CD1c-positive myeloid dendritic cell (primary cell): ENCODE measurements around the gene NFAT5.
A peak's percentile ranks its signal among the peaks of the same experiment; 100 is the strongest.
"Not testable (repeated sequence)": the region's sequence is repeated elsewhere in the genome, so short reads cannot be mapped to it uniquely, and the experiment has no call there.

Experiments
- DNase-seq: peaks from one replicate; pipeline ENCODE4 v3.0.0-alpha.2; 2016; ENCODE audit errors: extremely low spot score

NFAT5 gene

DNA sequence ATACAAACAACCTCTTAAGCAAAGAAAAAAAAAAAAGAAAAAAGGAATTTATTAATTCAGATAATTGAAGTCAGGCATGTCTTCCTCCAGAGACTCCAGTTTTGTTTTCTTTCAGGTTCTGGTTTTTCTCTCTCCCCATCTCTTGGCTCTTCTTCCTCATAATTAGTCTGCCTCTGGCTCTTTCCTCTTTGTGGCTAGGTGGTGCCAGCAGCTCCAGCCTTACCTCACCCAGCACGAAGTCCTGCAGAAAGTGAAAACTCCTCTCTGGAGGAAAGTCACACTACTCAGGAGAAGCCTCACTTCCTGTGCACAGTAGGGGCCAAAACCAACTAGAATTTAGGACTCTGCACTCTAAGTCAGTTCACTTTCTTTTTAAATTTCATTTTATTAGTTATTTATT, 10.3 kb upstream of the NFAT5 start:
- peak; percentile 32 for DNase-seq

DNA sequence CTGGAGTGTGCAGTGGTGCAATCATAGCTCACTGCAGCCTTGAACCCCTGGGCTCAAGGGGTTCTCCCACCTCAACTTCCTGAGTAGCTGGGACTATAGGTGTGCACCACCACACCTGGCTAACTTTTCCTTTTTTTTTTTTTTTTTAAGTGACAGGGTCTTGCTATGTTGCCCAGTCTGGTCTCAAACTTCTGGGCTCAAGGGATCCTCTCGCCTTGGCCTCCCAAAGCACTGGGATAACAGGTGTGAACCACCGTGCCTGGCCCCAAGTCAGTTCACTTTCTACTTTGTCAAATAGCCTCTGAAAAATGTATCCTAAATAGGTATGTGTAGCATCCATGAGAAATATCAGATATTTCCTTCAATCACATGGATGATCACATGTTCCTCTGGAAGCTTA, 9.9 kb upstream of the NFAT5 start:
- DNase-seq = no peak

- no peak for DNase-seq
Measured at GRCh38 chr16:69559164-69559563, 6.6 kb upstream of the NFAT5 start.

- DNase-seq = not testable (repeated sequence)
Measured at GRCh38 chr16:69561367-69561766, 4.4 kb upstream of the NFAT5 start.

DNA sequence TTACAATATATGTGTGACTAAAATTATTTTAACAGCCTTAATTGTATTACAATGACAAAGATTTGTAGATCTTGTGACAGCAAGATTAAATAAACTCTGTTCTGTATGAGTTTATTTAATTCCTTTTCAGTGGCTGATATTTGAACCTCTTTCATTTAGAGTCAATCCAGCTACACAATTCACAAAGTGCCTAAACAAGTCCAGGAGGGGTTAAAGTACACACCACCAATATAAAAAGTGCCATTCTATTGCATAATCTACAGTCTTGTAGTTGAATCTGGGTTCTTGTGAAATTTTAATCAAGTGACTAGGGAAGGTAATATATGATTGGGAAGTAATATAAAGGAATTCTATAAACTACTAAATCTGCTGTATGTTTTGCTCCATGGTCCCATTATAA, 3.9 kb upstream of the NFAT5 start:
- no peak for DNase-seq

- DNase-seq = no peak
Measured at GRCh38 chr16:69562813-69563212, 3.0 kb upstream of the NFAT5 start.

GRCh38 chr16:69563605-69564580, 1.9 kb upstream of the NFAT5 start:
- peak; percentile 90 for DNase-seq

DNA sequence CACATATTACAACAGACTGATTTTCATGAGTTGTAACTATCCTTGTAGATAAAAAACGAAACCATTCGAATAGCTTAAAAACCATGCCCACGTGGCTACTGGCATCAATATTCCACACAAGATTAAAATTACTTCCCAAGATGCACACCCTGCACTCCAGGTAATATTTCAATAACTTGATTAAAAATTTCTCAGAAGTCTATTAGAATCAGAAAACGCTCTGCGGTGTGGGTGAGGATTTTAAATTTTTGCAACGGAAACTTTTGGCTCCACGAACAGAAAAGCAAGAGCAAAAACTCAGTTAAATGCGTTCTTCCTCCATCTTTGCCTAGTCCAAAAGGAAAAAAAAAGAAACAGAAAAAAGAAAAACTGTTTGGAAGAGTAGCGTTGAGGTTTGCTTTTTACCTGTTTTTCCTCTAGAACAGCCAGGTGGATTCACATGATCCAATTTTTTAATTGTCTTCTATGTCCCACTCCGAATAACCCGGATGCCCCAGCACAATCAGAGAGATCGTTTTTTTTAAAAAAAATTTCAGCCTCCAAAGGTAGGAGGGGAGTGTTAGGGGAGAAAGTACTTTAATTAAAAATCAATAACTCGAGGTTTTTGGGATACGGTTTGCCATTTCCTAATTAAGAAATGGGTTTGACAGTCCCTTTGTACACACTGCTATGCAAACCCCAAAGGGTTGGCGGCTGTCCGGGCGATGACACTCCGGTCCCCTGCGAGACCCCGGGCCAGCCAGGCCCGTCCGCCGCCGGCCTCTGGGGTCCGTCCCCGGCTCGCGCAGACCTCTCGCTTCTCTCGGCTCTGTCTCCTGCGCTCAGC, 708 bp upstream of the NFAT5 start:
- peak; percentile 8 for DNase-seq

- DNase-seq = peak; percentile 50
Measured at GRCh38 chr16:69566240-69566980, 644 bp downstream of the NFAT5 start.

GRCh38 chr16:69566981-69567680, 1.4 kb downstream of the NFAT5 start:
- peak; percentile 47 for DNase-seq

DNA sequence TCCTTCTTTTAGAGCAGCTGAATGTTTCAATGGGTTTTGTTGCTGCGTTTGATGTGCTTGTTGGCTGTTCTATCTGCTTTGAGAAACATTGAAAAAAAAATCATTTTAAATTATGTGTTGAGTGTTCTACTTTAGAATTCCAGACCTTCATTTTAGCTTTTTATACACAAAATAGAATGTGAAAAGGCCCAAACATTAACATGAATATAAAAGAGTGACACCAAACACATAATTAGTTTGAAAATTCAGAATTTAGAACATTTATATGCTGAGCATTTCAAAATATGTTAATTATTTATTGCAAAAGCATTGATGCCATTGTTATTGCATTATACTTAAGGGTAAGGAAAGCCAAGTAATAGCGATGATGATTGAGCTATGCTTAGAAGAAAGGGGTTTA, 2.9 kb downstream of the NFAT5 start:
- no peak for DNase-seq

DNA sequence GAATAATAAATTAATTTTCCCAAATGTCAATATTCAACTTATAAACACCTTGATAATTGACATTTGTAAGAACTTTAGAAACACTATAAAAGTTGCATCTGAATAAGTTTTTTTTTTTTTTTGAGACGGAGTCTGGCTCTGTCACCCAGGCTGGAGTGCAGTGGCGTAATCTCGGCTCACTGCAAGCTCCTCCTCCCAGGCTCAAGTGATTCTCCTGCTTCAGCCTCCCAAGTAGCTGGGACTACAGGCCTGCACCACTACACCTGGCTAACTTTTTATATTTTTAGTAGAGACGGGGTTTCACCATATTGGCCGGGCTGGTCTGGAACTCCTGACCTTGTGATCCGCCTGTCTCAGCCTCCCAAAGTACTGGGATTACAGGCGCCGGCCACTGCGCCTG, 13.0 kb downstream of the NFAT5 start:
- DNase-seq = not testable (repeated sequence)

GRCh38 chr16:69579783-69580481, 14.2 kb downstream of the NFAT5 start:
- DNase-seq = no peak

- DNase-seq = no peak
Measured at GRCh38 chr16:69581297-69581696, 15.5 kb downstream of the NFAT5 start.

- DNase-seq = not testable (repeated sequence)
Measured at GRCh38 chr16:69584493-69584892, 18.7 kb downstream of the NFAT5 start.

GRCh38 chr16:69589434-69590269, 23.9 kb downstream of the NFAT5 start:
- peak; percentile 57 for DNase-seq

GRCh38 chr16:69590590-69590989, 24.8 kb downstream of the NFAT5 start:
- no peak for DNase-seq

DNA sequence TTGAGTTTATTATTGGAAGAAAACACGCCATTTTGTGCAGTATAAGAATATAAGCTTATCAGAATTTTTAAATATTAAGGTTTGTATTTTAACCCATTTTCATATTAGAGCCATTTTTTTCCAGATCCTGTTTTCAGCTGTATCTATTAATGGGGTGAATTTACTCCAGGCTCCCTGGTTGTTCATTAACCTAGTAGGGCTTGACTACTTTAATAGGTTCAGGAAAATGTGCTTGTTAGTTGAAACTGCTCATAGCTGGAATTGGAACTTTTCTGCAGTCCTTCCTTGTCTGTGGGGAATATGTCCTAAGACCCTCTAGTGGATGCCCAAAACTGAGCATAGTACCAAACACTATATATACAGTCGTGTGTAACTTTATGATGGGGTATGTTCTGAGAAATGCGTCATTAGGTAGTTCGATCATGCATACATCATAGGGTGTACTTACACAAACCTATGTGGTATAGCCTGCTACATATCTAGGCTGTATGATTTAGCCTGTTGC, 28.0 kb downstream of the NFAT5 start:
- DNase-seq = no peak
